Loucy (cell line): ENCODE results near the gene PHC3.

Experiments
- H2AFZ ChIP-seq: fragments of 200-600 bp; sonication (generic); 2 replicates; pipeline ENCODE4 v1.6.0; 2016; ENCODE audit warnings: antibody characterized with exemption, mild to moderate bottlenecking, low read length, moderate library complexity
- H3F3A ChIP-seq: fragments of 200-600 bp; 2 replicates; pipeline ENCODE4 v1.6.0; 2016; ENCODE audit warnings: antibody characterized with exemption, low read depth, mild to moderate bottlenecking
- H3K27me3 ChIP-seq: fragments of 200-600 bp; sonication (generic); 2 replicates; pipeline ENCODE4 v1.6.1; 2014; ENCODE audit warnings: low read length, mild to moderate bottlenecking; ENCODE audit not compliant: insufficient read depth, poor library complexity, severe bottlenecking
- H3K36me3 ChIP-seq: fragments of 200-600 bp; sonication (generic); 2 replicates; pipeline ENCODE4 v1.6.1; 2016; ENCODE audit warnings: low read length; ENCODE audit not compliant: insufficient read depth
- H3K4me1 ChIP-seq: fragments of 200-600 bp; sonication (generic); 2 replicates; pipeline ENCODE4 v1.5.1; 2014; ENCODE audit warnings: low read length, mild to moderate bottlenecking; ENCODE audit not compliant: insufficient read depth, poor library complexity, severe bottlenecking
- H3K4me2 ChIP-seq: fragments of 200-600 bp; sonication (generic); 2 replicates; pipeline ENCODE4 v1.6.0; 2014; ENCODE audit warnings: antibody characterized with exemption, low read length, low read depth, mild to moderate bottlenecking; ENCODE audit not compliant: poor library complexity, severe bottlenecking
- H3K4me3 ChIP-seq: fragments of 200-600 bp; sonication (generic); 2 replicates; pipeline ENCODE4 v1.5.1; 2014; ENCODE audit warnings: low read length, mild to moderate bottlenecking, mixed read lengths; ENCODE audit not compliant: poor library complexity, severe bottlenecking
- H3K79me2 ChIP-seq: fragments of 200-600 bp; sonication (generic); 2 replicates; pipeline ENCODE4 v1.6.1; 2014; ENCODE audit warnings: low read length; ENCODE audit not compliant: insufficient read depth
- H3K9ac ChIP-seq: fragments of 200-600 bp; sonication (generic); 2 replicates; pipeline ENCODE4 v1.6.0; 2014; ENCODE audit warnings: mild to moderate bottlenecking, low read depth, low read length, moderate library complexity; ENCODE audit not compliant: poor library complexity, severe bottlenecking
- H3K9me2 ChIP-seq: fragments of 200-600 bp; sonication (generic); replicated peaks from 2 replicates; pipeline ENCODE4 v1.6.1; 2016; ENCODE audit warnings: low read depth, low read length, mixed read lengths
- H3K9me3 ChIP-seq: fragments of 200-600 bp; sonication (generic); 2 replicates; pipeline ENCODE4 v1.6.1; 2014; ENCODE audit warnings: mild to moderate bottlenecking, antibody characterized with exemption, low read length, low read depth; ENCODE audit not compliant: insufficient read depth
- H4K20me1 ChIP-seq: fragments of 200-600 bp; sonication (generic); 2 replicates; pipeline ENCODE4 v1.6.0; 2014; ENCODE audit warnings: antibody characterized with exemption, low read length, mild to moderate bottlenecking; ENCODE audit not compliant: insufficient read depth, poor library complexity, severe bottlenecking
- EZH2phosphoT487 ChIP-seq: fragments of 200-600 bp; IDR thresholded peaks from 2 replicates; pipeline ENCODE4 v1.6.1; 2018; ENCODE audit warnings: antibody characterized with exemption, mild to moderate bottlenecking, moderate library complexity, borderline replicate concordance
- TF ChIP-seq, protein P1 (sequence below): fragments of 200-600 bp; sonication (generic); conservative IDR thresholded peaks from 2 replicates; pipeline ENCODE4 v1.5.1; 2014; ENCODE audit warnings: mild to moderate bottlenecking, antibody characterized with exemption, low read length

The PHC3 gene

GRCh38 chr3:170145278-170145677, 36.3 kb downstream of the PHC3 start:
- Histone ChIP-seq H3F3A (no peaks in the 10 kb centered on the region), H3K4me1 (no peaks in the 10 kb centered on the region), H3K9me2 (no peaks in the 10 kb centered on the region), H3K4me2 (no peak overlapping the region), H2AFZ (no peak overlapping the region), H3K9ac (no peak overlapping the region), H4K20me1 (peaks cover 18% of the 10 kb centered on the region), H3K4me3 (no peak overlapping the region), H3K79me2 (peaks cover 55% of the 10 kb centered on the region; the same call in 1 of the 2 replicates), H3K27me3 (no peaks in the 10 kb centered on the region), H3K9me3 (no peaks in the 10 kb centered on the region), H3K36me3 (peaks cover 65% of the 10 kb centered on the region)
- no peak for TF ChIP-seq EZH2phosphoT487
- TF ChIP-seq, protein P1, sequence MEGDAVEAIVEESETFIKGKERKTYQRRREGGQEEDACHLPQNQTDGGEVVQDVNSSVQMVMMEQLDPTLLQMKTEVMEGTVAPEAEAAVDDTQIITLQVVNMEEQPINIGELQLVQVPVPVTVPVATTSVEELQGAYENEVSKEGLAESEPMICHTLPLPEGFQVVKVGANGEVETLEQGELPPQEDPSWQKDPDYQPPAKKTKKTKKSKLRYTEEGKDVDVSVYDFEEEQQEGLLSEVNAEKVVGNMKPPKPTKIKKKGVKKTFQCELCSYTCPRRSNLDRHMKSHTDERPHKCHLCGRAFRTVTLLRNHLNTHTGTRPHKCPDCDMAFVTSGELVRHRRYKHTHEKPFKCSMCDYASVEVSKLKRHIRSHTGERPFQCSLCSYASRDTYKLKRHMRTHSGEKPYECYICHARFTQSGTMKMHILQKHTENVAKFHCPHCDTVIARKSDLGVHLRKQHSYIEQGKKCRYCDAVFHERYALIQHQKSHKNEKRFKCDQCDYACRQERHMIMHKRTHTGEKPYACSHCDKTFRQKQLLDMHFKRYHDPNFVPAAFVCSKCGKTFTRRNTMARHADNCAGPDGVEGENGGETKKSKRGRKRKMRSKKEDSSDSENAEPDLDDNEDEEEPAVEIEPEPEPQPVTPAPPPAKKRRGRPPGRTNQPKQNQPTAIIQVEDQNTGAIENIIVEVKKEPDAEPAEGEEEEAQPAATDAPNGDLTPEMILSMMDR = no peak

GRCh38 chr3:170144437-170144843, 37.1 kb downstream of the PHC3 start:
- H4K20me1 ChIP-seq = peaks cover 24% of the 10 kb centered on the region
- no peak overlapping the region for H3K4me2 ChIP-seq
- no peak overlapping the region for H2AFZ ChIP-seq
- TF ChIP-seq, protein P1 = no peak
- TF ChIP-seq EZH2phosphoT487 = no peak
- no peaks in the 10 kb centered on the region for H3F3A ChIP-seq
- H3K9ac ChIP-seq = no peak overlapping the region
- H3K4me1 ChIP-seq = no peaks in the 10 kb centered on the region
- H3K27me3 ChIP-seq = no peaks in the 10 kb centered on the region
- peaks cover 48% of the 10 kb centered on the region; the same call in 1 of the 2 replicates for H3K79me2 ChIP-seq
- H3K9me2 ChIP-seq = no peaks in the 10 kb centered on the region
- H3K9me3 ChIP-seq = no peaks in the 10 kb centered on the region
- H3K36me3 ChIP-seq = peaks cover 59% of the 10 kb centered on the region
- no peak overlapping the region for H3K4me3 ChIP-seq

DNA sequence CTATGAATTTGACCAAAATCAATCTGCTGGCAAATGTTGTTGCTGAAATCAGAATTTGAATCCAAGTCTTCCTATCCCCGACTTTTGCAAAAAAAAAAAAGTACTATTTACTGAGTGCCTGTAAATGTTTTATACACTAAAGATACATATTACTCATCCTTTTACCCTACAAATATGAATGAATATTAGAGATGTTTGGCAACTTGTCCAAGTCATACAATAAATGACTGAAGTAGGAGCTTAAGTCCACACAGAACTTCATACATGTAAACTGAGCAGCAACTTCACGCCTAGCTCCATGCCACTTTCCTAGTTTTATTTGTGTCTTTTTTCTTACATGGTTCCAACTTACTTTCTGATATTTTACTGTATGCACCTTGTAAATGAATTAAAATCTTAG, 39.2 kb downstream of the PHC3 start:
- peaks cover 43% of the 10 kb centered on the region for H3K36me3 ChIP-seq
- H4K20me1 ChIP-seq = peaks cover 15% of the 10 kb centered on the region
- no peaks in the 10 kb centered on the region for H3K27me3 ChIP-seq
- no peak for TF ChIP-seq EZH2phosphoT487
- TF ChIP-seq, protein P1 = no peak
- H3K9ac ChIP-seq = no peak overlapping the region
- no peak overlapping the region for H3K4me2 ChIP-seq
- H3K4me1 ChIP-seq = no peaks in the 10 kb centered on the region
- H3K4me3 ChIP-seq = no peak overlapping the region
- no peak overlapping the region for H2AFZ ChIP-seq
- no peaks in the 10 kb centered on the region for H3K9me2 ChIP-seq
- H3K9me3 ChIP-seq = no peaks in the 10 kb centered on the region
- H3F3A ChIP-seq = no peaks in the 10 kb centered on the region
- H3K79me2 ChIP-seq = peaks cover 34% of the 10 kb centered on the region; the same call in 1 of the 2 replicates
